ENCODE measurements around the gene CDC37.
A peak's percentile ranks its signal among the peaks of the same experiment; 100 is the strongest.
"Not testable (repeated sequence)": the region's sequence is repeated elsewhere in the genome, so short reads cannot be mapped to it uniquely, and the experiment has no call there.

The CDC37 gene

GRCh38 chr19:10393137-10393536 is 10.2 kb downstream of the CDC37 start:
- no peak for DNase-seq

GRCh38 chr19:10392120-10392519 is 11.2 kb downstream of the CDC37 start:
- no peak for DNase-seq

- peak; percentile 68 for DNase-seq
Measured at GRCh38 chr19:10390652-10391286, 12.6 kb downstream of the CDC37 start.

GRCh38 chr19:10389863-10390262 is 13.5 kb downstream of the CDC37 start:
- DNase-seq, result peak; percentile 37

GRCh38 chr19:10388957-10389356 is 14.4 kb downstream of the CDC37 start:
- peak; percentile 87 for DNase-seq

- DNase-seq, result no peak
Measured at GRCh38 chr19:10384580-10384979, 18.8 kb downstream of the CDC37 start.

- not testable (repeated sequence) for DNase-seq
Measured at GRCh38 chr19:10383223-10383499, 20.2 kb downstream of the CDC37 start.

- DNase-seq, result peak; percentile 96
Measured at GRCh38 chr19:10380313-10381102, 22.8 kb downstream of the CDC37 start, which contains the start of gene TYK2. TYK2 (minus strand) TSS chr19:10380572; CDS start chr19:10378406, 2,166 bp downstream.

- DNase-seq, result no peak
Measured at GRCh38 chr19:10379880-10380312, 23.4 kb downstream of the CDC37 start.

- no peak for DNase-seq
Measured at GRCh38 chr19:10378124-10378523, 25.2 kb downstream of the CDC37 start.

GRCh38 chr19:10377140-10377640 is 26.2 kb downstream of the CDC37 start:
- not testable (repeated sequence) for DNase-seq

- DNase-seq, result no peak
Measured at GRCh38 chr19:10374931-10375330, 28.4 kb downstream of the CDC37 start.

- DNase-seq, result no peak
Measured at GRCh38 chr19:10372690-10373089, 30.7 kb downstream of the CDC37 start.

GRCh38 chr19:10368101-10368803 is 35.1 kb downstream of the CDC37 start:
- no peak for DNase-seq

- not testable (repeated sequence) for DNase-seq
Measured at GRCh38 chr19:10366950-10367512, 36.3 kb downstream of the CDC37 start.

- DNase-seq, result no peak
Measured at GRCh38 chr19:10365518-10365917, 37.8 kb downstream of the CDC37 start.

GRCh38 chr19:10364644-10365043 is 38.7 kb downstream of the CDC37 start:
- no peak for DNase-seq

GRCh38 chr19:10363789-10364281 is 39.5 kb downstream of the CDC37 start:
- no peak for DNase-seq

- no peak for DNase-seq
Measured at GRCh38 chr19:10362259-10362658, 41.1 kb downstream of the CDC37 start.

GRCh38 chr19:10361569-10362011 is 41.8 kb downstream of the CDC37 start:
- no peak for DNase-seq

GRCh38 chr19:10356431-10356830 is 46.9 kb downstream of the CDC37 start:
- no peak for DNase-seq

GRCh38 chr19:10353793-10354391 is 49.5 kb downstream of the CDC37 start:
- DNase-seq, result peak; percentile 50

Measured in activated T-cell treated with anti-CD3 and anti-CD28 coated beads, Interleukin-2, amount 50 U/mL, for 1 hour (primary cell).